Spleen (tissue), 7 donors: ENCODE data around the gene GAL3ST2.

Source experiments
- CTCF ChIP-seq, 11 experiments: fragments of 200-600 bp in 7 of 11; fragments of 450-650 bp in 4 of 11; sonication (generic) in 4 of 11; IDR thresholded peaks in 8 of 11; conservative IDR thresholded peaks in 3 of 11; 1 replicate in 7 of 11; 2 replicates in 4 of 11; pipeline versions ENCODE4 v1.4.0 to v1.8.0; 2016 to 2021; ENCODE audit warnings: antibody characterized with exemption in 11 of 11, inconsistent platforms in 4 of 11, mild to moderate bottlenecking in 1 of 11
- POLR2AphosphoS5 ChIP-seq, 3 donors: sonication (generic); formaldehyde crosslinking; IDR thresholded peaks; one replicate each; pipeline ENCODE4 v1.5.1; 2017; ENCODE audit warnings: antibody characterized with exemption in 3 of 3
- donor health status: DM: no; HTN: no; CAD: no; lungs with moderate emphysema.
- donor health status: DM: no; HTN: no; CAD: no.
- donor health status: DM: no; HTN: no; CAD: no.

DNA sequence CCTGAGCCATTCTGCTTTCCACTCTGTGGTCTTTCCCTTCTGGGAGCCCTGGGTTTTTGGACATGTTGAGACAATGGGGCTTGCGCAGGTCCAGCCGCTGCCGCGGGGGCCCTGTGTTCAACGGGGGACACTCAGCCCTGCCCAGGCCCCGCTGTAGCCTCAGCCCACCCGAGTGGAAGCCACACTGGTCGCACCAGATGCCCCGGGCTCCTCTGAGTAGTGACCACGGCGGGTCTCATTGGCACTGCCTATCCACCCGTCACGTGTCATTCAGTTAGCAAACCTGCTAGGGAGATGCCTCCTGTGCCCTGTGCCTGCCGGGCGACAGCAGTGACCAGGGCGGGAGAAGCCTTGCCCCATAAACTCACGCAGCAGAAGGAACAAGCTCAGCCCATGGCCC is 23.1 kb upstream of the GAL3ST2 start:
- TF ChIP-seq CTCF (IDR thresholded peaks at IDR 0.05 in 8 of 11, conservative IDR thresholded peaks at IDR 0.05 in 3 of 11), result no peak
- TF ChIP-seq POLR2AphosphoS5 (IDR thresholded peaks at IDR 0.05), result peak in 1 of 3 donors; percentile 34
